K562 (cell line): ENCODE measurements around the gene OR8K5. TPM values are rescaled to one million over a fixed set of nuclear protein-coding genes. Genes with fewer than 3 reads are reported as not detected.

Experiments
- ATAC-seq: fragments of 200-7000 bp; cut with Tn5 transposase; 3 replicates; pipeline ENCODE4 v1.9.1; 2020; ENCODE audit warnings: moderate library complexity
- BruUV-seq: library from RNA; stranded (reverse); fragments of 400-500 nt; replicated peaks from 2 replicates; lab custom pipeline; 2021; lab: Mats Ljungman, UMichigan
- CTCF ChIA-PET: fragments of 300-600 bp; formaldehyde crosslinking; extraction: SDS; loops from one replicate; lab custom pipeline; 2021; ENCODE audit warnings: low intra/inter-chr PET ratio; lab: Yijun Ruan, JAX
- POLR2A ChIA-PET: fragments of 300-600, 350-650 bp; sonication (Branson Sonifier 250); formaldehyde crosslinking; extraction: SDS; loops from one replicate; lab custom pipeline; 2021; ENCODE audit warnings: antibody characterized with exemption, inconsistent platforms; lab: Yijun Ruan, JAX
- DNase-seq, 4 experiments: peaks; one replicate each; pipeline versions ENCODE4 v3.0.0 to v3.0.0-alpha.2; 2011 to 2018; ENCODE audit warnings: low spot score in 3 of 4, mixed read lengths in 3 of 4; ENCODE audit errors: extremely low read depth in 1 of 4
- FAIRE-seq: peaks from 2 replicates; lab custom pipeline; 2011; peaks lifted over from hg19 to GRCh38; lab: Jason Lieb, UNC
- H2AFZ ChIP-seq: 2 replicates; pipeline ENCODE4 v1.6.0; 2011; ENCODE audit warnings: low read depth, low read length, control low read depth, inconsistent platforms
- H3K27ac ChIP-seq: fragments of 200-600 bp; 3 replicates; pipeline ENCODE4 v1.8.0; 2011; ENCODE audit warnings: low read depth, mild to moderate bottlenecking, control low read depth, inconsistent platforms, low read length, moderate library complexity, mixed read lengths; ENCODE audit errors: extremely low read depth
- H3K27me3 ChIP-seq, 2 experiments: fragments of 300-600 bp in 1 of 2; 2 replicates in 1 of 2; 3 replicates in 1 of 2; pipeline versions ENCODE4 v1.6.0 to v1.8.0; 2011; ENCODE audit warnings: inconsistent platforms in 2 of 2, low read length in 2 of 2, mild to moderate bottlenecking in 1 of 2, mixed read lengths in 1 of 2, moderate library complexity in 1 of 2; ENCODE audit not compliant: control insufficient read depth in 2 of 2, insufficient read depth in 2 of 2
- H3K36me3 ChIP-seq: fragments of 300-600 bp; 3 replicates; pipeline ENCODE4 v1.8.0; 2011; ENCODE audit warnings: mild to moderate bottlenecking, low read length, inconsistent platforms; ENCODE audit not compliant: control insufficient read depth, insufficient read depth
- H3K4me1 ChIP-seq, 2 experiments: fragments of 200-600 bp in 1 of 2; replicated peaks in 1 of 2; 2 replicates in 1 of 2; 3 replicates in 1 of 2; pipeline versions ENCODE4 v1.5.1 to v1.8.0; 2011; ENCODE audit warnings: inconsistent platforms in 2 of 2, low read length in 2 of 2, mild to moderate bottlenecking in 1 of 2, mixed read lengths in 1 of 2, moderate library complexity in 1 of 2; ENCODE audit not compliant: control insufficient read depth in 2 of 2, insufficient read depth in 2 of 2
- H3K4me2 ChIP-seq: 2 replicates; pipeline ENCODE4 v1.6.1; 2011; ENCODE audit warnings: low read length, control low read depth, inconsistent platforms, mixed read lengths; ENCODE audit not compliant: insufficient read depth
- H3K4me3 ChIP-seq: fragments of 200-600 bp; sonication (generic), shearing (Covaris generic); 2 replicates; pipeline ENCODE4 v1.5.1; 2016; ENCODE audit warnings: control low read depth, inconsistent platforms
- H3K79me2 ChIP-seq: fragments of 200-600 bp; 3 replicates; pipeline ENCODE4 v1.8.0; 2011; ENCODE audit warnings: low read length, inconsistent platforms; ENCODE audit not compliant: control insufficient read depth, insufficient read depth
- H3K9ac ChIP-seq, 2 experiments: 2 replicates each; pipeline versions ENCODE4 v1.6.0 to v1.6.1; 2011; ENCODE audit warnings: low read depth in 2 of 2, low read length in 2 of 2, control low read depth in 1 of 2, inconsistent platforms in 1 of 2, mild to moderate bottlenecking in 1 of 2, mixed read lengths in 1 of 2; ENCODE audit not compliant: insufficient read depth in 1 of 2
- H3K9me1 ChIP-seq: one replicate; pipeline ENCODE4 v1.6.0; 2011; ENCODE audit warnings: inconsistent platforms, mild to moderate bottlenecking, low read length, moderate library complexity; ENCODE audit not compliant: control insufficient read depth, insufficient read depth
- H3K9me3 ChIP-seq: replicated peaks from 2 replicates; pipeline ENCODE4 v1.5.1; 2011; ENCODE audit warnings: low read depth, low read length, inconsistent platforms; ENCODE audit not compliant: control insufficient read depth, insufficient read depth
- H4K20me1 ChIP-seq: replicated peaks from 2 replicates; pipeline ENCODE4 v1.6.1; 2011; ENCODE audit warnings: low read length, inconsistent platforms, mixed read lengths; ENCODE audit not compliant: control insufficient read depth, insufficient read depth
- CHCHD3 ChIP-seq: fragments of 250-450 bp; sonication (Bioruptor Pico); IDR thresholded peaks from 2 replicates; pipeline ENCODE4 v2.1.2; 2022; ENCODE audit warnings: mild to moderate bottlenecking
- KDM1A ChIP-seq, 2 experiments: fragments of 450-650 bp; IDR thresholded peaks; 2 replicates each; pipeline ENCODE4 v1.6.1; 2016; ENCODE audit warnings: mild to moderate bottlenecking in 2 of 2
- SMARCB1 ChIP-seq: IDR thresholded peaks from 2 replicates; pipeline ENCODE4 v1.6.1; 2011; ENCODE audit warnings: improper control_type of control experiment, low read depth; ENCODE audit not compliant: insufficient read length
- SNIP1 ChIP-seq: fragments of 450-650 bp; IDR thresholded peaks from 2 replicates; pipeline ENCODE4 v1.7.1; 2017; ENCODE audit warnings: low read depth, mild to moderate bottlenecking
- ZFP1 ChIP-seq: fragments of 450-650 bp; formaldehyde crosslinking; IDR thresholded peaks from 2 replicates; pipeline ENCODE4 v1.4.0; 2020; ENCODE audit warnings: mild to moderate bottlenecking, mixed read lengths
- ZNF263 ChIP-seq: sonication (generic); formaldehyde crosslinking; IDR thresholded peaks from 2 replicates; pipeline ENCODE4 v1.8.0; 2022; ENCODE audit warnings: mild to moderate bottlenecking, missing genetic modification reagents, borderline replicate concordance
- ZNF3 ChIP-seq: fragments of 250-450 bp; sonication (Bioruptor Pico); IDR thresholded peaks from 2 replicates; pipeline ENCODE4 v1.5.0; 2021; ENCODE audit warnings: mild to moderate bottlenecking, moderate library complexity
- ZNF41 ChIP-seq: fragments of 250-450 bp; sonication (Bioruptor Pico); conservative IDR thresholded peaks from 2 replicates; pipeline ENCODE4 v1.4.0; 2020; ENCODE audit warnings: mild to moderate bottlenecking
- ZNF551 ChIP-seq: fragments of 250-450 bp; sonication (Bioruptor Pico); IDR thresholded peaks from 2 replicates; pipeline ENCODE4 v1.5.0; 2021; ENCODE audit warnings: mild to moderate bottlenecking, moderate library complexity
- WGBS: fragments of 100-300 bp; shearing (Covaris generic); methylation state at CpG from one replicate; pipeline ENCODE4 v1.1.6; 2016; ENCODE audit warnings: low coverage, mixed read lengths; ENCODE audit not compliant: insufficient coverage; ENCODE audit errors: missing lambda C conversion rate; 5-methylcytosine and 5-hydroxymethylcytosine counted together
- in situ Hi-C: fragments of 300-500 bp; cut with MboI; formaldehyde crosslinking; loops from 4 replicates; pipeline ENCODE4 v1.15.0; 2018; ENCODE audit warnings: inconsistent platforms, mixed read lengths
- intact Hi-C: fragments of 100-400 bp; cut with micrococcal nuclease; formaldehyde crosslinking; loops from 2 replicates; pipeline ENCODE4 v1.14.2; 2022
- polyA plus RNA-seq, 8 experiments: library from polyadenylated mRNA; depleted of rRNA in 4 of 8; stranded (reverse) in 5 of 8; unstranded in 3 of 8; fragments of >200 nt; fragmentation: Nextera tagmentation in 2 of 8; fragmentation: Illumina TruSeq in 1 of 8; extraction: Ambion mirVana in 2 of 8; extraction: Trizol in 1 of 8; gene quantifications; 2 replicates each; pipeline versions ENCODE4 v1.2.1 to v1.2.3, GENCODE V29; 2011 to 2014; ENCODE audit warnings: inconsistent platforms in 1 of 8, missing spikeins in 1 of 8
- total RNA-seq, 7 experiments: library from RNA; depleted of rRNA in 6 of 7; stranded (reverse); fragments of >200 nt in 6 of 7; fragmentation: Illumina TruSeq in 2 of 7; extraction: Trizol in 2 of 7; gene quantifications; 2 replicates each; pipeline versions ENCODE4 v1.2.1 to v1.2.3, GENCODE V29; 2011 to 2021; ENCODE audit warnings: low replicate concordance in 1 of 7

The OR8K5 gene
- total and polyA plus RNA-seq, 9 of the 15 experiments (the other 6 are each of a cell fraction or from before 2014, with no cell fraction given): not detected

GRCh38 chr11:56188602-56189001 is 28.5 kb upstream of the OR8K5 start:
- ATAC-seq (no peak), FAIRE-seq (no peak), DNase-seq (no peak)
- Histone ChIP-seq H3K4me3 (no peak overlapping the region), H4K20me1 (no peaks in the 10 kb centered on the region), H3K4me2 (no peak overlapping the region), H3K27ac (no peak overlapping the region), H3K27me3 (no peaks in the 10 kb centered on the region), H3K9me3 (no peaks in the 10 kb centered on the region; the same call in 1 of the 2 replicates), H3K4me1 (no peaks in the 10 kb centered on the region), H2AFZ (no peak overlapping the region), H3K9me1 (no peaks in the 10 kb centered on the region), H3K9ac (no peak overlapping the region)
- CTCF ChIA-PET: no interaction called here
- no TSS peak for BruUV-seq
- in situ Hi-C loops (no loop called here), intact Hi-C loops (loop anchor here (10.0 kb wide), 1 partner anchor 46 kb away; the partner anchor contains the start of gene OR5T2)
- POLR2A ChIA-PET: no interaction called here
- 2% methylated on average over 3 of the region's 3 CpGs for WGBS
- TF ChIP-seq ZNF3 (CRISPR knock-in tag): no peak
- TF ChIP-seq ZNF41 (CRISPR knock-in tag): no peak
- no peak for TF ChIP-seq KDM1A (IDR thresholded peaks at IDR 0.05)
- no peak for TF ChIP-seq SMARCB1
- no peak for TF ChIP-seq CHCHD3 (CRISPR knock-in tag)
- no peak for TF ChIP-seq SNIP1
- no peak for TF ChIP-seq ZFP1 (CRISPR knock-in tag)
- TF ChIP-seq ZNF551: no peak
- no peak for TF ChIP-seq ZNF263 (CRISPR knock-in tag)
- TF ChIP-seq, all 486 proteins: peak for 0
- no peaks in the 10 kb centered on the region for H3K36me3 ChIP-seq
- H3K79me2 ChIP-seq: no peaks in the 10 kb centered on the region
